Activated effector memory CD4-positive, alpha-beta T cell treated with Interleukin-2 at 50 U/mL for 16 hours (primary cell): ENCODE measurements around the gene DNHD1.

Experiments used
- DNase-seq: peaks from one replicate; pipeline ENCODE4 v3.0.0-alpha.2; 2020

Gene DNHD1

DNA sequence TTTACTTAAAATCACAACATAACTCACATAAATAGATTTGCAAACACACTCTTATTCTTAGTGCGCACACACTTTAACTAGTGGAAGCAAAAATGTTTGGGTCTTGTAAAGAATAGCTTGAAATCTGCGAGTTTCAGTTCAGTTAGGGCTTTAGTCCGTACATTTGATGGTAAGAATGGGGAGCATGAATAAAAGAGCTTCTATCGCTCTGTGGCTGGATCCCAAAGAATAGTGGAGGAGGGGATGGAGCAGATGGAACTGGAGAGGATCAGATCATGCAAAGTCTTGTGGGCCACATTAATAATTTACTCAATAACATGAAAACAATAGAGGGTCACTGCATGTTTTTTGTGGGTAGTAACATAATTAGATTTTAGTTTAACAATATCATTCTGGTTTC, 44.3 kb downstream of the DNHD1 start:
- no peak for DNase-seq

DNA sequence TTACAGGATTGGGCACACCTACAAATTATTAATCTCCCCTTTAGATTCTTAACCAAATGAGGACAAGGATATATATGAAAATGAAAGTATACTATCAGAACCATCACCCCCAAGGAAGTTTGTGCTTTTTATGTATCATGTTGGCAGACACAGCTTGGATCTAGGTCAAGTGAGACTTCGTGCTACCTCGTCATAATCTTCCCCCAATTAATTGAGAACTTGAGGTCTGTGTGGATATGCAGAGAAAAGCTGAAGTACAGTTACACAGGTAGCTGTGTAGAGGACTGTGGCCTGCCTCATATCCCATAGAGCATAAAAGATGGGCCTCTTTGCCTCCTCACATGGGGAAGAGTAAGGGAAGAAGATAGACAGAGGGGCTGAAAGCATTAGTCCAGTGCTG, 45.6 kb downstream of the DNHD1 start:
- DNase-seq, result no peak

DNA sequence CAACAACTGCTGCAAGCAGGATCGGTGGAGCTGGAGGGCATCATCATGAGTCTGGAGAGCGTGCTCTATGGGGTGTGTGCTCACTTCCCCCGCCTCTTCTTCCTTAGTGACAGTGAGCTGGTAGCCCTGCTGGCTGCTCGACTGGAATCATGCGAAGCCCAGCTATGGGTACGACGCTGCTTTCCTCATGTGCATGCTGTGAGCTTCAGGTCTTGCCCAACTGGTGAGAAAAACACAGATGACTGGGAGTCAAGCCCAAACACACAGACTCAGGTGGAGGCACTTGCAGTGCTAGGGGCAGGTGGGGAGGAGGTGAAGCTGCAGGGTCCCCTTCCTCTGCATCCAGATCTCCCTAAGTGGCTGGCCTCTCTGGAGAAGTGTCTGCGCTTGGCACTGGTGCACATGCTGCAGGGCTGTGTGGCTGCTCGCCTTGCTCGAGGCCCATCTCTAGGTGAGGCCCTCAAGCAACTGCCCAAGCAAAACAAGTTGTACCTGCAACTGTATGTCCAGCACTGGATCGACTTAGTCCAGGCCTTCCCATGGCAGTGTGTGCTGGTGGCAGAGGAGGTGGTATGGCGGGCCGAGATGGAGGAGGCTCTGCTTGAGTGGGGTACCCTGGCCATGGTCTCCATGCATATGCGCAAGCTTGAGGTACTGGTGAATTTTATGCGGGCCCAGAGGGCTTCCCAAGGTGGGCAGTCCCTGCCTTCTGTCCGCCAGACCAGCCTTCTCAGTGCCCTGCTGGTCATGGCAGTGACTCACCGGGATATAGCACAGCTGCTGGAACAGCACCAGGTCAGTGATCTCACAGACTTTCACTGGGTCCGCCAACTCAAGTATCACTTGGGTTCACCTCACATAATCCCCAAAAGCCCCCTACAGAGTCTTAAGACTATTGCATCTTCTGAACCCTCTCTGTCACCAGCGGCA, 48.1 kb downstream of the DNHD1 start:
- no peak for DNase-seq

DNA sequence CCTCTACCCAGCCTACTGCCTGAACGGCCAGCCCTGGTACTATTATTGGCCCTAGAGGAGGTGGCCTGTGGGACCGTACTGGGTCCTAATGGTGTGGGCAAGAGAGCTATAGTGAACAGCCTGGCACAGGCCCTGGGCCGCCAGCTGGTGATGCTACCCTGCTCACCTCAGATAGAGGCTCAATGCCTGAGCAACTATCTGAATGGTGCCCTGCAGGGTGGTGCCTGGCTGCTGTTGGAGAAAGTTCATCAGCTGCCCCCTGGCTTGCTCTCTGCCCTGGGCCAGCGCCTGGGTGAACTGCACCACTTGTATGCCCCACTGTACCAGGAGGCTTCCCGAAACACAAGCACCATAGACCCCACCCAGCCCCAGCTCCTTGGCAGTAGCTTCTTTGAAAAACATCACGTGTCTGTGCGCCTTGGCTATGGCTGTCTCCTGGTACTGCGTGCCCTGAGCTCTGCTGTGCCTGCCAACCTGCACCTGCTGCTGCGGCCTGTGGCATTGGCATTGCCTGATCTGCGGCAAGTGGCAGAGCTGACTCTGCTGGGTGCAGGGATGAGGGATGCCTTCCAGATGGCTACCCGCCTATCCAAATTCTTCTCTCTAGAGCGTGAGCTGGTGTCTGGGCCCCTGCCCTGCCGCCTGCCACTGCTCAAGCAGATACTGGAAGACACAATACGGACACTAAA, 49.0 kb downstream of the DNHD1 start:
- no peak for DNase-seq

DNA sequence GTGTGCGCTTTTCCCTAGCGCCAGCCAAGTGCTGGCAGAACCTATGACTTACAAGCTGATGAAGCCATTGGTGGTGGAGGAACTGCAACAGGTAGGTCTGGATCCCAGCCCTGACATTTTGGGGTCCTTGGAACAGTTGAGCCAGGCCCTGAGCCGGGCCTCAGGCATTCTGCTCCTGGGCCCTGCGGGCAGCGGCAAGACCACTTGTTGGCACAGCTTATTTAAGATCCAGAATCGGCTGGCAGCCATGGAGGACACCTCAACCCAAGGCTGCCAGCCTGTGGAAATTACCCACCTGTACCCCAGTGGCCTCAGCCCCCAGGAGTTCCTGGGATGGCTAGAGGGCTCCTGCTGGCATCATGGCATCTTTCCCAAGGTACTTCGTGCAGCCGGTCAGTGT, 49.7 kb downstream of the DNHD1 start:
- no peak for DNase-seq

DNA sequence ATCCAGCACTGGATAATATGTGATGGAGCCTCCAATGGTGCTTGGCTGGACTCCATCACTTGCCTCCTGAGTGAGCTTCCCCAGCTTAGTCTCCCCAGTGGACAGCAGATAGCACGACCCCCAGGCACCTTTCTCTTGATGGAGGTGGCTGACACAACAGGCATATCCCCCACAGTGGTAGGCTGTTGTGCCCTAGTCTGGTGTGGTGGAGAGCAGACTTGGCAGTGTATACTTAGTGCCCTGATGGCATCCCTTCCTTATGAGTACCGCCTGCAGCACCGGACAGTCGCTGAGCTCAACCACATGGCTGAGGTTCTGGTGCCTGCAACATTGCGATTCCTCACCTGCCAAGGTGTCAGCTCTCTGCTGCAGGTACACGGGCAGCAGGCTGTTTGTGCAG, 50.1 kb downstream of the DNHD1 start:
- no peak for DNase-seq

DNA sequence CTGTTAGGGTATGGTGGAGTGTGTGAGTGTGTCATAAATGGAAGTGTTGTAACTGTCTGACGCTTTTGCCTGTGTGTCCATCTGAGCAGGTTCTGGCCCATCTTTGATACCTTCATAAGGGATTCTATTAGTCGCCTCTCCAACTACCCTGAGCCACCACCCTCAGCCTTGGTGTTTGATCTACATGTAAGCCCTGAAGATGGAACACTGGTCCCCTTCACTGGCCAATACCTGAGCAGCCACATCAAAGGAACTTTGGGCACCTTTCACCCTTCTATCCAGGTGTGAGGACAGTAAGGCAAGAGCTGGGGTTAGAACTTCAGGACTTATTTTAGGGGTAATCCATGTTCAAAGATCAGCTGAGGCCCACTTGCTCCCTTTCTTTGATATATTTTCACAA, 51.0 kb downstream of the DNHD1 start:
- DNase-seq, result no peak

DNA sequence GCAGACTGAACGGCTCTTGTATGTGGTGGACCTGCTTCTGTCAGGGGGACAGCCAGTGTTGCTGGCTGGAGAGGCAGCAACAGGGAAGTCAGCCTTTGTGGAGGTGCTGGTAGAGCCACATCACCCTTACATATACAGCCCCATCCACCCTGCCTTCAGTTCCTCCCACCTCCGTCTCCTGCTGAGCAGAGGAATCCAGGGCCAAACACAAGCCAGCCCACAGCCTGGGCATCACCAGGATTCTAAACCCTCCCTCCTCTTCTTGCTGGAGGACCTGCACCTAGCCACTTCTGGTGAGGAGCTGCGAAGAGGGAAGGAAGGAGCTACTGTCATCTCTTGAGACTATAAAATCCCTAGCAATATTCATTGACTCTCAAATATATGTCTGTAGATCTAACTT, 51.6 kb downstream of the DNHD1 start:
- DNase-seq, result no peak

DNA sequence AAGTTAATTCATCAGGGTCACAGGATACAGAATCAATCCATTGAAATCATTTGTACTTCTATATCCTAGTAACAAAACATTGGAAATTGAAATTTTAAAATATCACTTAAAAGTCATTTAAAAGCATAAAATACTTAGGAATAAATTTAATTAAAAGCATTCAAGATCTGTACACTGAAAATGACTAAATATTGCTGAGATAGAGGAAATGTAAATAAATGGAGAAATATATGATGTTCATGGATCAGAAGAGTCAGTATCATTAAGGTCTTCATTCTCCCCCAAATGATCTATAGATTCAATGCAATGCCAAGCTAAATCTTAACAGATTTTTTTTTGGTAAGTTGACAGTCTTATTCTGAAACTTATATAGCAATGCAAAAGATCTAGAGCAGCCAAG, 56.6 kb downstream of the DNHD1 start:
- DNase-seq, result no peak

DNA sequence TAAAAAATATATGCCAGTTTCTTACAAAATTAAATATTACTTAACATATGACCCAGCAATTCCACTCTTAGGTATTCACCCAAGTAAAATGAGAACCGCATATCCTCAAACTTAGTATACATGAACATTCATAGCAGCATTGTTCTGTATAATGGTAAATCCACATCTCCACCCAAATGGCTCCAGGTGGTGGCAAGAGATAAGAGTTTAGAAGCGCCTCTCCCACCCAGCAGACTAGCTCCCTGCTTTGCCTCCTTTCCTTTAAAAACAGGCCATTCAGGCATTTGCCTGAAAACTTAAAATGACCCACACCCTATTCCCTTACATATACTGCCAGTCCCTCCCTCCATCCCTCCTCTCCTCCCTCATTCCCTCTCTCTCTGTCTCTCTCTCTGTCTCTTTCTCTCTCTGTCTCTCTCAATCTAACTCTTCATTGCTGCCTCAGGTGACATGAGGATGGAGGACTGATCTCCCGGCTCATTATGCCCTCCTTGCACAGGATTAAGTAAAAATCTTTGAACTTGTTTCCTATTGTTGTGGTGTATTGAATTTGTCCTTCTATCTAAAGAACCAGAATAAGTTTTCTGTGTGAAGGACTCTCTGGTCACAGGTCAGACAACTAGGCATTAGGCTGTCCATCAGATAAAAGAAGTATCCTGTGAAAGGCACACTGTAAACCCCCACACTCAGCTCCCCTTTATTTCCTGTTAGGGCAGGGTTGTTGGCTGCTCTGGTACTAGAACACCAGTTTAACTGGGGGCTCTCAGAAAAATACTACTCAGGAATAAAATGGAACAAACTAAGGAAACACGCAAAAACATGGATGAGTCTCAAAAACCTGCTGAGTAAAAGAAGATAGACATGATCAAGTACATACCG, 58.0 kb downstream of the DNHD1 start:
- DNase-seq, result no peak

DNA sequence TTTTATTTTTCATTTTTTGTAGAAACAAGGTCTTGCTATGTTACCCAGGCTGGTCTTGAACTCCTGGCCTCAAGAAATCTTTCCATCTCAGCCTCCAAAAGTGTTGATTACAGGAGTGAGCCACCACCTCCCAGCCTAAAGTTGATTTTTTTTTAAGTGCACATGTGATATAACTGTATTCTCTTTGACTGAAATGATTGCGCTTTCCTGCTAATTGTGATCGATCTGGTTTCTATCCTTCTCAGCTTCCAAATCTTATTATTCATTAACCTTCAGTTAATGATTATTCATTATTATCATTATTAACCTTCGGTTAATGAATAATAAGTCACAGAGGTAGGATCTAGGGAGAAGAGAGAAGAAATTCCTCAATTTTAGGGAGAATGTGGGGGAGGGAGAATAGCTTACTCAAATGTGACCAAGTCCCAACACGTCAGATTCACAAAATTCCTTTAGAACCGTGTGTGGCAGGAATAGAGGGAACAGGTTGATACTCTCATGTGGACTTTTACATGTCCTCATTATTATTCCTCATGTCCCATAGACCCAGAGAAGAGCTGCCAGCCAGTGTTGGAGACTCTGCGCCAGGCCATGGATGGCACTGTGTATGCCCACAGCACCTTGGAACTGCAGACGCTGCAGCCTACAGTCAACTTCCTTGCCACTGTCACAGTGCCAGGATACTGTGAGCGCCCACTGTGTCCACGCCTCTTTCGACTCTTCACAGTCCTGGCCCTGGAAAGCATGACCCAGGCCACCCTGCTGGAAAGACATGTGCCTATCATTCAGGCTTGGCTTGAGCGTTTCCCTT, 59.3 kb downstream of the DNHD1 start:
- no peak for DNase-seq

DNA sequence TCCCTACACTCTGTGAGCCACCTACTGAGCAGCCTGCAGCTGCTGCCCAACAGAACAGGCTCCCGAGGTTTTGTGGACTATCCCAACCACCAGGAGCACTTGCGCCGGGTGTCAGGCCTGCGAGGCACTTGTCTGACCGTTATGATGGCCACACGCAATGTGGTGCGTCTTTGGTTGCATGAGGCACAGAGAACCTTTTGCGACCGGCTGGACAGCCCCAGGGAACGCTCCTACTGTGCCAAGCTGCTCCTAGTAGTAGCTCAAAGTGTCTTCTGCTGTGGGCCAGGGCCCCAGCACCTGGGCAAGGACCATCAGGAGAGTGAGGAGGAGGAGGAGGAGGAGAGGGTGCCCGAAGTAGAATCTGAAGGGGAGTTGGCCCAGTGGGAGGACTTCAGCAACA, 60.0 kb downstream of the DNHD1 start:
- no peak for DNase-seq

DNA sequence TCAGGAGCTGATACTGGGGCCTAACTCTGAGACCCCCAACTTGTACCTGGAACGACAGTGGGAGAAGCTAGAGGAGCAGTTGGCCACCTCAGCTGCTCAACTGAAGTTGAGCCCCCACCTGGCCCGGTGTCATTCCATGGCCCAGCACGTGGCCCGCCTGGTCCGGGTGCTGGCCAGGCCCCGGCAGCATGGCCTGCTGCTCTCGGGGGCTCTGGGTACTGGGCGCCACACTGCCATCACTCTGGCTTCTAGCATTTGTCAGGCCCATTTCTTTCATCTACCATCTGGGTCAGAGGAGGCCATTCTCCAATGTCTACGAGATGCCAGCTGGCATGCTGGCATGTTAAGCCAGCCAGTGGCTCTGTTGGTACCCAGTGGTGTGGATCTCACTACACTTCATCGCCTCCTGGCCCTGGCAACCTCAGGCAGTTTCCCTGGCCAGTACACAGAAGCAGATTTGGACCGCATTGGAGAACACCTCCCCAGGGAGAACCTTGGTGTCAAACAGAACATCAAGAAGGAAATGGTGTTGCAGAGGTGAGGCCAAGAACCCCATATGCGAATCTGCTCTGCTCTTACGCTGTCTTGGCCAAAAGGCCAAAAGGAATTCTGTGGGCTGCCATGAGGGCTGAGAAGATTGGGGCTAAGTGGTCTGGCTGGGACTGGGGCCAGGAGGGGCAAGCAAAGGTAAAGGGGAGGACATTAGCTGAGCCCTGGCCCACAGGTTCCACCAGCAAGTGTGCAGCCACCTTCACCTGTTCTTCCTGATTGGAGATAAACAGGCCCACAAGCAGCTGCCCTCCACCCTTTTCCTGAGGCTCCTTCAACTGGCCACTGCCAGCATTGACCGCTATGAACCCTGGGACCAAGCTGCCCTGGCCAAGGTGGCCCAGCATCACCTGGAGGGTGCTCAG, 60.9 kb downstream of the DNHD1 start:
- DNase-seq, result no peak

DNA sequence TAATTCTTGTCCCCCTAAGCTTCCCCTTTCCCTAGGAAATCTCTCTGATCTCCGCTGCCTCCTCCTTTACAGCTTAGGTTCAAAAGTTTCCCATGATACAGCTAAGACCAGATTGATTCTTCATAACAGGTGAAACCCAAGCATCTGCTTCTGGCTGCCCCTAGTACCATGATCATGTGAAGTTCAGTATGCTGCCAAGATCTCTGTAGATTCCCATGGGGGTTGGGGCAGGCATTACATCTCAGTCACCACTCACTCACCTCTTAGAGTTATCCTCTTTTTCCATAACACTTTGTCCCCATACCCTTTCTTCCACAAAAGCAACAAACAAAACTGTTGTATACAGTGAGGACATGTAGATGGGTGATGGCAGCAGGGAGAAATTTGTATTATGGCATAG, 62.3 kb downstream of the DNHD1 start:
- no peak for DNase-seq

DNA sequence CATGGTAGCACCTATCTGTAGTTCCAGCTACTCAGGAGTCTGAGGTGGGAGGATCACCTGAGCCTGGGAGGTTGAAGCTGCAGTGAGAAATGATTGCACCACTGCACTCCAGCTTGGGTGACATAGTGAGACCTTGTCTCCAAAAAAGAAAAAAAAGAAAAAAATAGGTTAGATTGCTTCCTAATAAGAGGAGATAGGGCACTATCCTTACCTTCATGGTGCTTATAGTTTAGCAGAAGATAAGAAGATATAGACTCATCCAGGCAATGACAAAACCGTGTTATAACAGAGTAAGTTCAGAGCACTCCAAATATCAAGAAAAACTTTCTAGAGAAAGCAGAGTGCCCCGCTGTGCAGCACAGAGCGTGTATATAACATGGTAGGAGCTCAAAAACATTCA, 64.2 kb downstream of the DNHD1 start:
- no peak for DNase-seq

DNA sequence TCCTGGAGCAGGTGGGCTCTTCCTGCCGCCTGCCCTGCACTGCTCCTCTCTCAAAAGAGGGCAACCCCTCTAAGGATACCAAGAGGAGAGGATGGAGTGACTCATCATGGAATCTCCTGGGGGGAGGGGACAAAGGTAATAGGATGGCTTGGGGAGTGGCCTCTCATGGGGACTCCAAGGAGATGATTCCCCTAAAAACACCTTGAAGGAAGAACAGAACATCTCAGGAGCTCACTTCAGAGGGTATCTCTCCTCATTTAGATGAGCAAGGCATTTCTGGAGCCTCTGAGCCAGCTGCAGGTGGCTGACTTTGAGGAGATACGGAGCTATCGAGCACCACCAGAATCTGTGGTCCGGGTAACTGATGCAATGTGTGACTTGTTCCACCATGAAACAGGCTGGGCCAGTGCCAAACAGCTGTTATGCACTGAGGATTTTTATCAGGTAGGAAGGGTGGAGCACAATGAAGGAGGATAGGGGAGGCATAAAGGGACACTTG, 66.1 kb downstream of the DNHD1 start:
- no peak for DNase-seq

DNA sequence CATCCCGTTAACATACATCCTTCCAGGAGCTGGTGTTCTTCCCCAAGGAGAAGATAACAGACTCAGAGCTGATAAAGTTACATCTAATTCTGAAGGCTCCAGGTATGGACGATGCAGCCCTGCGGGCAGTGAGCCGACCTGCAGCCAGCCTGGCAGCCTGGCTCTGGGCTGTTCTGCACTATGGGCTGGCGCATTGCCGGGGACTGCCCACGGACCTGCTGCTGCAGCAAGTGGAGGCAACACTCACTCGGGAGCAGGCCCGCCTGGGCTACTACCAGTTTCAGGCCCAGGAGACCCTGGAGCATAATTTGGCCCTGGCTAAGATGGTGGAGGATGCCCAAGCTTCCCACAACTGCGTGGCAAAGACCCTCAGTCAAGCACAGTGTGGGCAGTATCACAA, 66.6 kb downstream of the DNHD1 start:
- DNase-seq, result no peak

DNA sequence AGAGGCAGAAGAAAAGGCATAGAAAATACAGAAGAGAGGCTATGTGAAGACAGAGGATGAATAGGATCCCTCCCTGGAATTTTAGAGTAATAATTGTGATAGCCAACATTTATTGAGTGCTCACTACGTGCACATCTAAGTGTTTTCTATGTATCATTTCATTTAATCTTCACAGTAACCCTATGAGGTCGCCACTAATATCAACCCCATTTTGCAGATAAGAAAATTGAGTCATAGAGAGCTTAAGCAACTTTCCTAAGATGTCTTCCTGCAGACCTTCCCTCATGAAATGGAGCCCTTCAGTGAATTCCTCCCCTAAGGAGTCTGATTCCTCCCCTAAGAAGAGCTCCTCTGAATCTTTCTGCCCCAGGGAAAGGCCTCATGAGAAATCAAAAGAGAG, 68.2 kb downstream of the DNHD1 start:
- DNase-seq, result no peak

DNA sequence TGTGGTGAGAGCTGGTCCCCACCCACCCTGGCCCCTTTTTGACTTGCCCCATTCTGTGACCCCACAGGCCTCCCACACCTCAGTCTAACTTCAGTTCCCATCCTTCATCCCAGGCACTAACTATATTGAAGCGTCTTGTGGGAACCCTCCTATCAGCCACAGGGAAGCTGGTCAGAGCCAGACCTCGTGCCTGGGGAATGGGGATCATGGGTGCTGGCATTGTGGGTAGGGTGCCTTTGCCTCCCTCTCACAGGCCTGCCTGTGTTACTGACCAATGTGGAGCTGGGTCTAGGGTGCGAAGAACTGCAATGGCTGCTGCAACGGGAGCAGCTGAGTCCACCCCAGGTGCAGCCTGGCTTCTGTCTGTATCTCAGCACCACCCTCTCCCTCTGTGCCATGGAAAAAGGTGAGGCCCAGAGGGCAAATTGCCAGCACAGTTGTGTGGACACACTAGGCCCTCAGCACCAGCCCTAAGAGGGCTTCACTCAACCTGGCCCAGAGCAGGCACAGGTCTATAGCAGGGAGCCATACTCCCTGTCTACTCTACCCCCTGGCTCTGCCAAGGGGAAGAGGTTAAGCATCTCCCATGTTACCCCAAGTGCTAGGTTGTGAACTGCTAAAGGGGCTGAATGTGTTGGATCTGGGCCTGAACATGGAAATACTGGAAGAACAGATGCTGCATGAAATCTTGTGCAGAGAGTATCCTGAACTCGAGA, 69.1 kb downstream of the DNHD1 start:
- DNase-seq, result no peak

DNA sequence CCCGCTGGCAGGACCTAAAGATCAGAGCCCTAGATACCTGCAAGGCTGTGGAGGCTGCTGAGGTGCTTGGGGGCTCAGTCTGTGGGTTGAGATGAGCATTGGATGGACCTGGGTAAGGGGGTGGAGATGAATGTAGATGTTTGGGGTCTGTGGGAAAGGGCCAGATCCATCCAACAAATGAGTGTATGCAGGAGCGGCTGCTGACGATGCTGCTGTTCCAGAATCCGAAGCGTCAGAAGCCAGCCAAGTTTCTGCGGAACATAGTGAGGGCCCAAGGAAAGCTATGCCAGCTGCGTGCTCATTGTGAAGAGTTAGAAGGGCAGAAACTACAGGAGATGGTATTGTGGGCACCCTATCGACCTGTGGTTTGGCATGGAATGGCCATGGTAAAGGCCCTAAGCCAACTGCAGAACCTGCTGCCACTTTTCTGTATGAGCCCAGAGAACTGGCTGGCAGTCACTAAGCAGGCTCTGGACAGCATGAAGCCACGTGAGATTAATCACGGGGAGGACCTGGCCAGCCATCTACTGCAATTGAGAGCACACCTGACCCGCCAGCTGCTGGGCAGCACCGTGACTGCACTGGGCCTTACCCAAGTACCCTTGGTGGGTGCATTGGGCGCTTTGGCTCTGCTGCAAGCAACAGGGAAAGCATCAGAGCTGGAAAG, 69.8 kb downstream of the DNHD1 start:
- no peak for DNase-seq
